SH-SY5Y (cell line): Measurements from ENCODE around the gene TOP1.

Experiments used
- GATA2 ChIP-seq: IDR thresholded peaks from 2 replicates; pipeline ENCODE4 v1.6.1; 2011; ENCODE audit warnings: mild to moderate bottlenecking, low read depth, low read length
- GATA3 ChIP-seq: IDR thresholded peaks from 2 replicates; pipeline ENCODE4 v1.6.1; 2011; ENCODE audit warnings: low read depth, mild to moderate bottlenecking, low read length, moderate library complexity

DNA sequence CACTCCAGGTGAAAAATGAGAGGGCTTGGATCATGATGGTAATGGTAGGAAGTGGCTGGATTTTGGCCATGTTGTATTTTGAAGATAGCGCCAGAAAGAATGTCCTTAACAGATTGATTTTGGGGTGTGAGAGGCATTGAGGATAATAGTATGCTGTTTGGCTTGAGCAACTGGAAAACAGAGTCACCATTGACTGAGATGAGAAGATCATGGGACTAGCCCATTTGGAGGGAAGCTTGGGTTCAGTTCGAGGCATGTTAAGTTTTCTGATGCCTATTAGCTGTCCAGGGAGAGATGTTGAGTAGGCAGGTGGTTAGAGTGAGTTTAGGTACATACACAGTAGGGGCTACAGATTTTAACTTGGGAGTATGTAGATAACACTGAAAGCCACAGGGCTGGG, 132.1 kb downstream of the TOP1 start:
- no peak for TF ChIP-seq GATA2
- TF ChIP-seq GATA3, result no peak
